GM21786 (cell line): ENCODE results near the gene VEGFC.
A peak's percentile ranks its signal among the peaks of the same experiment; 100 is the strongest.

ENCODE experiments used
- ATAC-seq: cut with Tn5 transposase; IDR thresholded peaks from one replicate; pipeline ENCODE4 v1.9.1; 2021; ENCODE audit not compliant: unreplicated experiment

The VEGFC gene, protein sequence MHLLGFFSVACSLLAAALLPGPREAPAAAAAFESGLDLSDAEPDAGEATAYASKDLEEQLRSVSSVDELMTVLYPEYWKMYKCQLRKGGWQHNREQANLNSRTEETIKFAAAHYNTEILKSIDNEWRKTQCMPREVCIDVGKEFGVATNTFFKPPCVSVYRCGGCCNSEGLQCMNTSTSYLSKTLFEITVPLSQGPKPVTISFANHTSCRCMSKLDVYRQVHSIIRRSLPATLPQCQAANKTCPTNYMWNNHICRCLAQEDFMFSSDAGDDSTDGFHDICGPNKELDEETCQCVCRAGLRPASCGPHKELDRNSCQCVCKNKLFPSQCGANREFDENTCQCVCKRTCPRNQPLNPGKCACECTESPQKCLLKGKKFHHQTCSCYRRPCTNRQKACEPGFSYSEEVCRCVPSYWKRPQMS

DNA sequence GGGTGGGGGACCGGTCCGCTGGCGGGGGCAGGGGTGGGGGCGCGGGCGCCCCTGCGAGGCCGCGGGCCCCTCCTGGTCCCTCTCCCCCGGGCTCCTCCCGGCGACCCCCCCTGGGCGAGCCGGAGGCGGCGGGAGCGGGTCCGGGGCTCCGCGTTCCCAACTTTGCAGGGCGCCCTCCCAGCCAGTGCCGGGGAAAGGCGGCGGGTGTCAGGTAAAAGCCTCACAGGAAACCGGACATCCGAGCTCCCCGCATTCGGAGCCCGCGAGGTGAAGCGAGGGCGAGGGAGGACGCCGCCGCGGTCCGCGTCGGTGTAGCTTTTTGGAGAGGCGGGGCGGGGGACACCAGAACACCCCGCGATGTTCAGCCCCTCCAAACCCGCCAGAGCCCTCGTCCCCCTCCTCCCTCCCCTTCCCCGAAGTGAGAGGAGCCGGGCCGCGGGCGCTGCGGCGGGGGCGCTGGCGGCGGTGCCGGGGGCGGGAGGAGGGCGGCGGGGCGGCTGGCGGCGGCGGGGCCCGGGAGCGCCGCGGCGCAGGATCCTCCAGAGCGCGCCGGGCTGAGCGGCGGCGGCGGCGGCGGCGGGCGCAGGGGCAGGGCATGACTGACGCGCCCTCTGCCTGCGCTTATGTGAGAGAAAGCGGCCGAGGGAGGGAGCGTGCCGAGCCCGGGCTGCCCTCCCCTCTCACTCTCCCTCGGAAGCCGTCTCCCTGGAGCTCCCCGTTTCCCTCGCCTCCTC, at the start of gene VEGFC:
TSS of gene VEGFC (minus strand) at position 597 of the 734 bp plus-strand sequence. CDS start 611 bp downstream, outside the sequence.
- ATAC-seq = peak; percentile 75

DNA sequence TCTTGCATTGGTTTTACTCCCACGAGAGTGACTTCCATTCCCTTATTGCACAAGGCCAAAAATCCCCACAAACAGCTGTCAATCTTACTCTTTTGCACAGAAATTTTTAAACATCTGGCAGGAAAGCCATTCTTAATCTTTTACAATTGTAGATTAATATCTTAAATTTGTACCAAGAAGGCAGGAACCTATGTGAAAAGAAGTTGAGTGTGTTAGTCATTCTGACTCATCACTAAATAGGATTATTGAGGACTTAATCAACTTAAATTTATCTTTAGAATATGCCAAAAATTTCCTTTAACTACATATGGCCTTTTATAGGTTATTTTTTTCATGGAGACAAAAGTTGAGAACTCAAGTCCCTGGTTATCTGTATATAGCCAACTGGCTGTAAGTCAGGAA, 49.0 kb upstream of the VEGFC start:
- no peak for ATAC-seq

DNA sequence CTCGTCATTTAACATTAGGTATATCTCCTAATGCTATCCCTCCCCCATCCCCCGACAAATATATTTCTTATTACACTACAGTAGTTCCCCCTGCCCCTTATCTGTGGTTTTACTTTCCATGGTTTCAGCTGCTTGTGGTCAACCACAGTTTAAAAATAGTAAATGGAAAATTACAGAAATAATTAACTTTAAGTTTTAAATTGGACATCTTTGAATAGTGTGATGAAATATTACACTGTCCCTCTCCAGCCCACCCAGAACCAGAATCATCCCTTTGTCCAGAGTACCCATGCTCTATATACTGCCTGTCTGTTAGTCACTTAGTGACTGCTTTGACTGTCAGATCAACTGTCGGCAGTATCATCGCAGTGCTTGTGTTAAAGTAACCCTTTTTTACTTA, 47.4 kb upstream of the VEGFC start:
- no peak for ATAC-seq

DNA sequence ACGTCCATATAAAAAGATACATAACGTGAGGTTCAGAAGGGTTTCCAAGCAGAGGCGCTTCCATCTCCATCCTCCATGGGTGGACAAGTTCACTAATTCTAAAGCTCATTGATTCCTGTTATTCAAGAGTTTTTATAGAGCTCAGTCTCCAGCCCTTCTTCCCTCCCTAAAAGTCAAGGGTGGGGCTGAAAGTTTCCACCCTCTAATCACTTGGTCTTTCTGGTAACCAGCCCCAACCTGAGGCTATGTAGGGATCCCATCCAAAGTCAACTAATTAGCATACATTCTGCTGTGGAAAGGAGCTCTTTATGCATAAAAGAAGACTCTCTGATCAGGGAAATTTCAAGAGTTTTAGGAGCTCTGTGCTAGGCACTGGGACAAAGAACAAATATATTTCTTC, 46.9 kb upstream of the VEGFC start:
- ATAC-seq = no peak

DNA sequence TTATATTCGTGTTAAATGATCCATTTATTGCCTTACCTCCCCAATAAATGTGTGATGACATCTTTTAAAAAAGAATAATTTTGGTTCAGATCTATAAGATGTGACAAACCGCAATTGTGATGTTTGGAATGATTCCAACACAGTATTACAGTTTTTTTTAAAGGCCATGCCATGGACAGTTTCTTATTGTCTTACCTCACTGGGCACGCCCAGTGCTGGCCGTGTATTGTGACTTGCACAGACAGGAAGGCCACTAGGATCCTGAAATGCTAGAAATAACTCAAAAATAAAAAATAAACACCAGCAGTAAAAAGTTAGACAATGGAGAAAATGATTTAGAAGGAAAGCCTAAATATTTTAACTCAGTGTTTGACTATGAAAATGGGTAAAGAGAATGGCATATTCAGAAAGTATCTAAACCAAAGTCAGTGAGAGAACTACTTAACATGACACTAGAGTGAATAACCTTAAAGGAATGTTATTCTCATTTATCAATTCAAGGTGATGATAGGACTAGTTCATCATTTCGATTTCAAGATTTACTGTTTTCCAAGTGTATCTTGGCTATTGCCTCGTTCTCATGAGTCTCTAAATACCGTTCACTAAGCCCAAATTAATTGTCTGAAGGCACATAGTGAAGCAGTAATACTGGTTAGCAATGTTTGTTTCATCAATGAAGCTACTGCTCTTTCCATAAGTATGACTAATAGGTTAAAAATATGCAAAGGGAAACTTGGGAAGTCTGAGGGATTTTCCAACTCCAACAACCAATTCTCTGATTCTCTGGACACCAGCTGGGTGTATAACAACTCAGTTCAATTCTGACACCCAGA, 46.1 kb upstream of the VEGFC start:
- no peak for ATAC-seq

DNA sequence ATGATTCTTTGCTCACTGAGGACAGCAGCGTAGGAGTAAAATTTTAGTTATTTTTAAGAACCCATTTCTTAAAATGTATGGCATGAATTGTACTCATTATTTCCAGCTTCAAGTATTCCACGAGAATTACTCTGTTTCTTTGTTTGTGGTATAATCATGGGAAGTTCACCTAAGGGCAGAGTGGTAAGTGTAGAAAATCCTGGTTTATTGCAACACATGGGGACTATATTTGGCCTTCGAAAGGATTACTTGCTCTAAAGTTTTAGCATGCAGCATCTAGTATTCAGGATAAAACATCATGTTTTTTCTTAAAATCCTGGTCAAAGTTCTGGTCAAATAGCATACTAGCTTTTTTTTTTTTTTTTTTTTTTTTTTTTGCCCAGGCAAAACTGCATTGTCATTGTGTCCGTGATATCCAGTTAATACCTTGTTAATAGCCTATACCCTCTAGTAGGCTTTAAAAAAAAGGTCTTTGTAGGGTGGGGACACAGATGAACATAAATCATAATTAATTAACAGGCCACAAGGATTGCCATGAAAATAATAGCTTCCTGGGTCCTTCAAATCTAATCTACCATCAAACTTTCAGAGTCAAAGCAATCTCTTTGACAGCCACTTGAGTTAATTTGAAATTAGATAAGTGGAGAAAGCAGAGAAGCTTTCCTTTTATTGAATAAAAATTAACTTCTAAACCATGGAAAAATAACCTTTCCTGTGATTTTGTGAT, 44.6 kb upstream of the VEGFC start:
- ATAC-seq = no peak

DNA sequence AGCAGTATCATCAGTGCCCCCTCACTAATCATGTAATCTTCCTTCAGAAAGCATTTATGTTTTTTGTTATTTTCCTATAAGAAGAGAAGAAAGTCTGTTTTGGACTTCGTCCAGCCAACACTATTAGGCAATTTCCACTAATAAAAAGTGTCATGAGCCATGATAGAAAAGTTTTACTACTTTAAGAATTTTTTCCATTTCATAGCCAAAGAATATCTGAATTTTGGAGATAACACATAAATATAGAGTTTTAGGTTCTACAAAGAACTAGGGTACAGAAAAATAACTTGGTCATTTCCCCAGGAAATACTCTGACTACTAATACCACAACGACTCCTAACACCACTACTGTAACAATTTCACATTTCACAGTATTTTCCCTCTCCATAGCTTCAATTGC, 41.8 kb upstream of the VEGFC start:
- no peak for ATAC-seq

DNA sequence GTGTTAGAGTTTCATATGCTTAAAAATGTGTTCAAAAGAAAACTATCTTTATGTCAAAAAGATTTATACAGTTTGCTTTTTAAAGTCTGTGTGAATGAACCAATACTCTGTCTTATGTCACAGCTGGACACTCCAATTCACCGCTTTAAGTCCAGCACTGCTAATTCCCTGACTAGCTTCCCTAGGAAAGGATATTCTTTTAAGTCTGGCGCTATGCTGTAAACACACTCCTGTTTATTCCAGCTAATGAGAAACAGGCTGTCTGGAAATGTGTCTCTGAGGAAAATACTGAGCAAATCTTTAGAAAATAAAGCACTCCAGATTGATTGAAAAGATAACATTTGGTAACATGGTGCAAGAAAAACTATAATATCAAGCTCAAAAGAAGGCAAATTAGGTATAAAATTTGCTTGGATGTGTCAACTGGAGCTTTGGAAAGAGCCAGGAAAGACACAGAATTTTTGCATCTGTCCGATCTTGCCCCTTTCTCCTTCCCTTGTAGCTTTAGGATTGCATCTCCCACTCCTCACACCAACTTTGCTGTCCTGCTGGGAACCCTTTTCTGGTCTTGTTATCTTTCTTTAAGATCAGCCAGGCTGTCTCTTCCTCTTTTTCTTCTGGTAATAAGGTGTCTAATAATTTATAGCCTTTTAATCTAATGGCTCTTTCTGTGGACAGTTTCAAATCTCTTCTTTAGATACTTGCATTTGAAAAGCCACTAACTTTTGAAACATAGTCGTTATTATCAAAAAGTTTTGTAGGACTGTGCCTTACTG, 40.9 kb upstream of the VEGFC start:
- ATAC-seq = no peak

DNA sequence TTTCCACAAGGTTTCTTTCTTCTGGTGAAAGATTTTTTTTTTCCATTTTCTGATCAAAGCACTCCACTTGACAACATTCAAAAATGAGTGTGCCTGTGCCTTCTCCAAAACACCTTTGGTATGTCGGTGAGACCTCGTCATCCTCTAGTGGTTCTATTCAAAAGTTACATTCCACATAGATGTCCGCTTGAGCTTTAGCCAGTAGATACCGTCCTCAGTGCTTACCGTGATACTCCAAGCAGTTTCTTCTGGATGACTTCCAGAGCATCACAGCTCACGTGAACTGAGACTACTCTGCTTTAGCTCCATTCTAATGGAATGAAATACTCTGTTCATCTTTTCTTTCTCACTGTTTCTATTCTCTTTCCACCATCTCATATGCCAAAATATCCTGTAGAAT, 38.2 kb upstream of the VEGFC start:
- ATAC-seq = no peak

DNA sequence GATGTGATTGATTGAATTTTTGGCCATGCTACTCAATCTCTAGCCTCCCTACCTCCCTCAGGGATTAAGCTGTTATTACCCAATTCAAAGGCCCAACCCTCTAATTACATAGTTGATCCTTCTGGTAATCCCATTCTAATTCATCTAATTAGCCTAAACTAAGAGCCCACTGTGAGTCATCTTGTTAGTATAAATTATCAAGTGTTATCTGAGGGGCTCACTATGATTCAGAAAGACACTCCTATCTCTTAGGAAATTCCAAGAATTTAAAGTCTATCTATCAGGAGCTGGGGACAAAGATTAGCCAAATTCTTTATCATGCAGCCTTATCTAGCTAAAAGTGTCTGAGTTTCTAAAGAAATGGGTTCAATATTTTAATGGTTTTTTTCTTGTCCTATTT, 32.9 kb upstream of the VEGFC start:
- no peak for ATAC-seq

DNA sequence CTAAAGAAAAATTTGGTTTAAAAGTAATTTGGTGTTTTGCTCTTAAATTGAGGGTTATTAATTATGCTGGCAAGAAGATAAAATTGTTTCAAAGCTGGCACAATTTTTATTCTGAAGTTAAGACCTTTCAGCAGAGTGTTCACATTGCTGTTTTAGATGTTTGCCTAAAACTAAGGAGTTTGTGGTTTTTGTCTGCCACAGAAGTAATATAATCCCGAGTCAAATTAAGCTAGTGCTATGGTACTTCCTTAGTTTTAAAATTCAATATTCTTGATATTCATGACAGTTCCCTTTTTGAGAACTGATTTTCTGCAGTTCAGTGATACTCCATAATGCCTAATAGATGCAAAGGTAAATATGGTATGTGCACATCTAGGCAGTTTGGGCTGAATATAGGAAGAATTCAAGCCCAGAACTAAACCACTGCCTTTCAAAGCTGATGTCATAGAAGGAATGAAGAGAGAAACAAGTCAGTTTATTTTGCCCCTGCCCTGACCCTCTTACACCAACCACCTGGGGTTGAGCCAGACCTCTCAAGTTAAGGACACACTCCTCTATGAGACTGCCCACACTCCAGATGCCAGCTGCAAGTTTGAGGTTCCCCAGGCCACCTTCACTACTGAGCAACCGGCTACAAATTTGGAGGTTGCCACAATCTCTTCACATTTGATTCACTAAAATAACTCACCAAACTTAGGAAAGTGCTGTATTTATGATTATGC, 32.1 kb upstream of the VEGFC start:
- ATAC-seq = no peak

DNA sequence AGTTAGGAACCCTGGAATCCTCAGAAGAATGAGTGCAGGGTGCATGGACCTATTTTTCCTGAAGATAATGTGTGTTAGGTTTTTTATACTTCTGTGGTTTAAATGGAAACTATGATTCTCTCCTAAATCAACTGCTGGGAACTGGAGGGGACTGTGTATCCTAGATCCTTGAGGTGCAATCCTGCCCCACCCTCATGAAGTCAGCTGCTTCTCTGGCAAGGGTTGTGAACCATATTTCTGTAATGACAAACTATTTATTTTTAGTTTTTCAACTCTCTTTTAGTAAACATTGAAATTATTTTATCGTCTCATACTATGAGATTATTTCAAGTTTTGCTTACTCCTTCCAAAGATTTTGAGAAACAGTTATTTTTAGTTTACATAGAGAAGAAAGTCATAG, 25.8 kb upstream of the VEGFC start:
- ATAC-seq = no peak

DNA sequence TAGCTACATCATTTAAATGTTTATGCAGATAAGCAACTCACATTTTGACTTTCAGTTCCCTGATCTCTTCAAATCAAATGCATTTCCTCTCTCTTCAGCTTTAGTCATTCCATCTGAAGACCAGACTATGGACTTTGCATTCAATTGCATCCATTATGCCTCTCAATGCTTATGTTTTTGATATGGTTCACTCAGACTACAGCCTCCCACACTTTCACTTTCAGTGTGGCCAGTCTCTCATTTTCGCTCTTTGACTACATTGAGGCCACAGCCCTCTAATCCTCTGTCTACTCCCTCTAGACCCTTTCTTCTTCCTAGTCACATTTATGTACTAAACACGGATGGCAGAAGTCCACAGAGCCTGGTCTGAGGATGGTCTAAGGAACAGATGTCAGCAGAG, 24.5 kb upstream of the VEGFC start:
- peak; percentile 75 for ATAC-seq

DNA sequence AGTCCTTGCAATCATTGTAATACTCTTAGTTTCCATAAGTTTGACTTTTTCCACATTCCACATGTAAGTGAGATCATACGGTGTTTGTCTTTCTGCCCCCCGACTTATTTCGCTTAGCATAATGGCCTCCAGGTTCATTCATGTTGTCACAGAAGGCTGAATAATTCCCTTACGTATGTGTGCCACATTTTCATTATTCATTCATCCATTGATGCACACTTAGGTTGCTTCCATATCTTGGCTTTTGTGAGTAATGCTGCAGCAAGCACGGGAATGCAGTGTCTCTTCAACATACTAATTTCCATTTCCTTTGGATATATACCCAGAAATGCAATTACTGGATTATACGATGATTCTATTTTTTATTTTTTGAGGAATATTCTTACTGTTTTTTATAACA, 22.0 kb upstream of the VEGFC start:
- ATAC-seq = no peak

DNA sequence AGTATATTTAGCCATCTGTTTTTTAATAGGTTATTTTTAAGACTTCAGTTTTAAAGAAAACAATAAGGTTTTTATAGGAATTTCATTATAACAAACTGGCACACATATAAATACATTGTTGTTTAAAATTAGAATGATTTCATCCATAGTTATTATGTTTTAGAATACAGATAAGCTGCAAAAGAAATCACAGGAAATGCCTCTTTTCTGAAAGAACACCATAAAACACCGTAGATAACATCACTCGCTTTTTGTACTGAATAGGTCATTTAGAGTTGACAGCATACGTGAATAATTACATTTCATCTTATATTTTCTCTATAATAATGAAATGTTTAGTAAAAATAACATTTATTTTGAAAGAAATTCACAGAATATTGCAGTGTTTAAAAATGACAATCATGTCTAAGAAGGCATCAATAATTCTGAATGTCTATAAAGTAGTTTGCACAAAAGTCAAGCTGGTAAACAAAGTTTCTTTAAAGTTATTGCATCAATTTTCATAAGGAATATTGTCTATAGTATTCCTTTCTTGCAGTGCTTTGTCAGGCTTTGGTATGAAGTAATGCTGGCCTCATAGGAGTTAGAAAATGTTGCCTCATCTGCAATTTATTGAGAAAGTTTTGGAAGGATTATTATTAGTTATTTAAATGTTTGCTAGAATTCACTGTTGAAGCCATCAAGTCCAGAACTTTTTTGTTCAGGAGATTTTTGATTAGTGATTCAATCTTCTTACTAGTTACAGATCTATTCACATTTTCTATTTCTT, 17.9 kb upstream of the VEGFC start:
- ATAC-seq = no peak

DNA sequence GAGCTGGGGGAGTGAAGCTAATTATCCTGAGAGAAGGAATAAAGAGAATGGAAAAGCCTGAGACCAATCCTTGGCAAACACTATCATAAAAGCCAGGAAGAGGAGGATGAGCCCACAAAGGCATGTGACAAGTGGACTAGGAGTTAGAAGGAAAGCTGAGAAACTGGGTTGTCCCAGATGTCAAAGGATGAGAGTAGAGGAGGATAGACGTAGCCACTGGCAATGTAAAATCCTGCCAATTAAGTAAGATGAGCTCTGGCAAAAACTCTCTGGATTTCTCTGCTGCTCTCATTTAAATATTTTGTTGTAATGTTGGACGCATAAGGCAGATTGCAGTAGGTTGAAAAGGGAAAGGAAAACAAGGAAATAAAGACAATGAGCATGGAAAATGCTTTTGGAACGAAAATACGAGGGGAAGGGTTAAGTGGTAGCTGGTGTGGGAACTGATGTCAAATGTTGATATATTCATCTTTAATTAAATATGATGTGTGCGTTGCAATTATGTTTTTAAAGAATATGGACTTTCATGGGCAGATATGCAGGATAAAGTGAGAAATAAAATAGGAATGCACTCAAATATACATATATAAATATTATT, 14.2 kb upstream of the VEGFC start:
- ATAC-seq = no peak

DNA sequence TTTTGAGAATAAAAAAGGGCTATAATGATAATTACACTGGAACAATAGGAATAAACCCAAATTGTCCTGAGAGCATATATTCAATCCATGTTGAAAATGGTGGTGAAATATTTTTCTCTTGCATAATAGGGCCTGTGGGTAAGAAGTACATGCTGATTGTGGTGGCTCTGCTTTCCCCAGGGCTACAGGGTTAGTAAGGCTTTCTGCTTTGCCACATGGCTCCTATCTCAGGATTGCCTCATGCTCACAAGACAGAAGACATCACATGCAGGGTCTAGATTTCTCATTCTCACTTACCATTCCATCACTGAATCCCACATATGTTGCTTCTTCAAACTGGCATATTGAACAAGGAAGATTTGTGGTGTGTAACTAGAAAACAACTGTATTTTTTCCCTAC, 12.4 kb upstream of the VEGFC start:
- ATAC-seq = no peak

DNA sequence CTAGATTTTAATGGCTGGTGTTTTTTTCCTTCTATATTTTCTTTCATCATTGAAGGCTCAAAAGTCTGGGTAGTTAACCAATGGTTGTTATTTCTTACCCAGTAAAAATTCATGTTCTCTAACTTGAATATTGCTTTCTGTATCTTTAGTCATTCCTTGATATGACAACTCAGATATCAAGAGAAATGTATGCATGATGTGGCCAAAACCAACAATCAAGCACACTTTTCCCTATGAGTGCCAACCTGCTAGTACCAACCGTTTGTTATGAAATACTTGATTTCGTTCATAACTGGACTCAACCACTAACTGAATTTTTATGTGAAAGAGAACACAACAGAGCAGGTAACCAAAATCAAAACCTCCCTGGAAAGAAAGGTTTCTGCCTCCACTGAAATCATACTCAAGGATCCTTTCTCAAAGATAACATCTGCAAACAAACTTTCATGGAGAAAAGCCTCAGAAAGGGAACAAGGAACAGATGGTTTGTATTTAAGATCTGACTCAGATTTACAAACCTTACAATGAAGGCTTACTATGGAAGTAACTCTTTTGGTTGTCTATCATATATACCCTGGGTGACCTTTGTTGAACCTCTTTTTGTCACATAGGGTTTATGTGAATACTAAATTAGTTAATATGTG, 8.3 kb upstream of the VEGFC start:
- ATAC-seq = no peak
